ENCODE data around the gene TBL3. TPM values are rescaled to one million over a fixed set of nuclear protein-coding genes. Genes with fewer than 3 reads are reported as not detected.

The TBL3 gene
- polyA plus RNA-seq, 1 donor from 2014 or later: 21.4 TPM

DNA sequence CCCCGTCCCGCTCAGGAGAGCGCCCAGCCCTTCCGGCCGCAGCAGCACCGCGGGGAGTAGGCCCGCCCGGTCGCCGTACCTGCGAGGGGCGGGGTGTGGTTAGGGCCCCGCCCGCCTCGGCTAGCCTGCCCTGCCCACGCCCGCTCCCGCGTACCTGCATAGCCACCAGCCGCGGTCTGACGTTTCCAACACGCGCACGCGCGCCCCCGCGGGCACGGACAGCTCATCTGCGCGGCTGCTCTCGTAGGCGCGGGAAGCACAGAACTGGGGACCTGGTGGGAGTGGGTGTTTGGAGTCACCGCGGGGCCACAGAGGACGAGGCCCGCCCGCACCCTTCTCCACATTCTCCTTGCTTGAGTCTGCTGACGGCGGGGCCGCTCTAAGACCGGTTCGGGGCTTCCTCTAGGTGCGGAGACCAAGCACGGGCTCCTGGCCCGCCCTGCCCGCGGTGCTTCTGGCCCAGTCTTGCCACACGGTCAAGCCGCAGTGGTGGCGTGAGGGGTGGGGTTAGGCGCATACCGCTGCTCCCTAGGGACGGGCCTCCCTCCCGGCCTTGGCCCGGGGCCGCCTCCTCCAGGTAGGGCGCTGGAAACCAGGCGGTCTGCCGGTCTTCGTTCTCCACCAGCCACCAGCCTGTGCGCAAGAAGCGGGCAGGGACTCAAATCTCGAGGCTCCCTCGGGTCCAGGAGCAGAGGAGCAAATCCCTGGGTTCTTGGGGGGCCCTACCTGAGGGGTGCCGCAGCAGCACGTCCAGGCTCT lies 7.6 kb downstream of the TBL3 start:
- H3K9me2 ChIP-seq (ENCODE audit: insufficient read depth, low read length): no peaks in the 10 kb centered on the region
- H3K36me3 ChIP-seq (ENCODE audit: insufficient read depth, low read length): no peaks in the 10 kb centered on the region
- H4K20me1 ChIP-seq (ENCODE audit: insufficient read depth): no peaks in the 10 kb centered on the region
- H3K79me2 ChIP-seq (replicated peaks; ENCODE audit: insufficient read depth, low read length): no peaks in the 10 kb centered on the region
- TF ChIP-seq POLR2AphosphoS5 (IDR thresholded peaks at IDR 0.05): no peak
- TF ChIP-seq, protein P1, sequence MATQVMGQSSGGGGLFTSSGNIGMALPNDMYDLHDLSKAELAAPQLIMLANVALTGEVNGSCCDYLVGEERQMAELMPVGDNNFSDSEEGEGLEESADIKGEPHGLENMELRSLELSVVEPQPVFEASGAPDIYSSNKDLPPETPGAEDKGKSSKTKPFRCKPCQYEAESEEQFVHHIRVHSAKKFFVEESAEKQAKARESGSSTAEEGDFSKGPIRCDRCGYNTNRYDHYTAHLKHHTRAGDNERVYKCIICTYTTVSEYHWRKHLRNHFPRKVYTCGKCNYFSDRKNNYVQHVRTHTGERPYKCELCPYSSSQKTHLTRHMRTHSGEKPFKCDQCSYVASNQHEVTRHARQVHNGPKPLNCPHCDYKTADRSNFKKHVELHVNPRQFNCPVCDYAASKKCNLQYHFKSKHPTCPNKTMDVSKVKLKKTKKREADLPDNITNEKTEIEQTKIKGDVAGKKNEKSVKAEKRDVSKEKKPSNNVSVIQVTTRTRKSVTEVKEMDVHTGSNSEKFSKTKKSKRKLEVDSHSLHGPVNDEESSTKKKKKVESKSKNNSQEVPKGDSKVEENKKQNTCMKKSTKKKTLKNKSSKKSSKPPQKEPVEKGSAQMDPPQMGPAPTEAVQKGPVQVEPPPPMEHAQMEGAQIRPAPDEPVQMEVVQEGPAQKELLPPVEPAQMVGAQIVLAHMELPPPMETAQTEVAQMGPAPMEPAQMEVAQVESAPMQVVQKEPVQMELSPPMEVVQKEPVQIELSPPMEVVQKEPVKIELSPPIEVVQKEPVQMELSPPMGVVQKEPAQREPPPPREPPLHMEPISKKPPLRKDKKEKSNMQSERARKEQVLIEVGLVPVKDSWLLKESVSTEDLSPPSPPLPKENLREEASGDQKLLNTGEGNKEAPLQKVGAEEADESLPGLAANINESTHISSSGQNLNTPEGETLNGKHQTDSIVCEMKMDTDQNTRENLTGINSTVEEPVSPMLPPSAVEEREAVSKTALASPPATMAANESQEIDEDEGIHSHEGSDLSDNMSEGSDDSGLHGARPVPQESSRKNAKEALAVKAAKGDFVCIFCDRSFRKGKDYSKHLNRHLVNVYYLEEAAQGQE (IDR thresholded peaks at IDR 0.05; ENCODE audit: borderline replicate concordance): no peak
- TF ChIP-seq TAF1 (IDR thresholded peaks at IDR 0.05; ENCODE audit: low read depth): no peak
- no peak for TF ChIP-seq RAD21 (conservative IDR thresholded peaks at IDR 0.05)
- TF ChIP-seq MXI1 (conservative IDR thresholded peaks at IDR 0.05; ENCODE audit: poor library complexity, severe bottlenecking): no peak
- TF ChIP-seq EP300 (conservative IDR thresholded peaks at IDR 0.05; ENCODE audit: poor library complexity, severe bottlenecking): no peak
- TF ChIP-seq EZH2 (IDR thresholded peaks at IDR 0.05; ENCODE audit: borderline replicate concordance, insufficient read depth, low read length, poor library complexity, severe bottlenecking): no peak
- TF ChIP-seq, protein P2, sequence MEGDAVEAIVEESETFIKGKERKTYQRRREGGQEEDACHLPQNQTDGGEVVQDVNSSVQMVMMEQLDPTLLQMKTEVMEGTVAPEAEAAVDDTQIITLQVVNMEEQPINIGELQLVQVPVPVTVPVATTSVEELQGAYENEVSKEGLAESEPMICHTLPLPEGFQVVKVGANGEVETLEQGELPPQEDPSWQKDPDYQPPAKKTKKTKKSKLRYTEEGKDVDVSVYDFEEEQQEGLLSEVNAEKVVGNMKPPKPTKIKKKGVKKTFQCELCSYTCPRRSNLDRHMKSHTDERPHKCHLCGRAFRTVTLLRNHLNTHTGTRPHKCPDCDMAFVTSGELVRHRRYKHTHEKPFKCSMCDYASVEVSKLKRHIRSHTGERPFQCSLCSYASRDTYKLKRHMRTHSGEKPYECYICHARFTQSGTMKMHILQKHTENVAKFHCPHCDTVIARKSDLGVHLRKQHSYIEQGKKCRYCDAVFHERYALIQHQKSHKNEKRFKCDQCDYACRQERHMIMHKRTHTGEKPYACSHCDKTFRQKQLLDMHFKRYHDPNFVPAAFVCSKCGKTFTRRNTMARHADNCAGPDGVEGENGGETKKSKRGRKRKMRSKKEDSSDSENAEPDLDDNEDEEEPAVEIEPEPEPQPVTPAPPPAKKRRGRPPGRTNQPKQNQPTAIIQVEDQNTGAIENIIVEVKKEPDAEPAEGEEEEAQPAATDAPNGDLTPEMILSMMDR (IDR thresholded peaks at IDR 0.05; ENCODE audit: poor library complexity, severe bottlenecking): no peak
- TF ChIP-seq SMC3 (conservative IDR thresholded peaks at IDR 0.05; ENCODE audit: poor library complexity): no peak
- H2AFZ ChIP-seq (ENCODE audit: low read depth, low read length): no peak overlapping the region
- H3K9me3 ChIP-seq (ENCODE audit: low read length): no peaks in the 10 kb centered on the region
- peaks cover 29% of the 10 kb centered on the region for H3K27me3 ChIP-seq (ENCODE audit: insufficient read depth, low read depth, low read length)
- H3K27ac ChIP-seq (ENCODE audit: low read length): no peak overlapping the region
- H3K4me2 ChIP-seq (ENCODE audit: low read length): no peak overlapping the region
- no peak overlapping the region for H3K9ac ChIP-seq (ENCODE audit: low read length)
- no peaks in the 10 kb centered on the region for H3F3A ChIP-seq (ENCODE audit: insufficient read depth, low read length, poor library complexity, severe bottlenecking)
- no peak overlapping the region for H3K4me3 ChIP-seq (ENCODE audit: low read length)

DNA sequence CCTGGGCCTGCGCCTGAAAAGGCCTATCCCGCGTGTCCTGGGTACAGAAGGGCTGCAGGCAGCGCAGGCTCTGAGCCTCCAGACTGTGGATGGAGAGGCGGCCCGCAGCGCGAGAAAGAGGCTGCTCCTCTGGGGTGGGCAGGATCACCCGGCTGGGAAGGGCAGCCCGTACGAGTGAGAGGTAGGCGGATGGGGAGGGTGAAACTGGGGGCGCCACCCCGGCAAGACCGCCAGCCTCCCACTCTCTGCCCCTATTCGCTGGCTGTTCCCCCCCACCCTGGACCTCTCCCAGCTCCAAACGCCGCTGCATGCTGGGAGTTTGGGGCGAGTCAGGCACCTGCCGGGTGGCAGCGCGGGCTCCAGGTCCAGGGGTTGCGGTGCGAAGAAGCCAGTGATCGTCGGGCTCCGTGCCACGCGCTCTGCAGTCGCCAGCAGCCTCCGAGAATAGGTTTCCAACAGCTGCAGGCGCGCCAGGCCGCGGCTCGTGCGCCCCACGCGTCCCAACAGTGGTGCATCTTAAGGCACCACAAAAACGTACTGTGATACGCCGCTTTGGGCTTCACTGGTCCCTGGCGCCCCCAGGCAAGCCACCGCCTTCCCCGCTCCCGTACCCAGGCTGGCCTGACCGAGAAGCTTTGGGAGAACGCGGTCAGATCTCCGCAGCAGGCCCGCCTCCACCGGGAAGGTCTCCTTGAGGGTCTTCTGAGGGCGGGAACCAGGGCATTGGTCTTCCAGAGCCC lies 8.3 kb downstream of the TBL3 start:
- Histone ChIP-seq H3F3A (ENCODE audit: insufficient read depth, low read length, poor library complexity, severe bottlenecking) (no peaks in the 10 kb centered on the region), H3K9ac (ENCODE audit: low read length) (no peak overlapping the region), H3K27me3 (ENCODE audit: insufficient read depth, low read depth, low read length) (peaks cover 29% of the 10 kb centered on the region), H4K20me1 (ENCODE audit: insufficient read depth) (no peaks in the 10 kb centered on the region), H3K9me3 (ENCODE audit: low read length) (no peaks in the 10 kb centered on the region), H3K4me2 (ENCODE audit: low read length) (no peak overlapping the region), H2AFZ (ENCODE audit: low read depth, low read length) (no peak overlapping the region), H3K4me3 (ENCODE audit: low read length) (no peak overlapping the region), H3K36me3 (ENCODE audit: insufficient read depth, low read length) (no peaks in the 10 kb centered on the region), H3K79me2 (replicated peaks; ENCODE audit: insufficient read depth, low read length) (no peaks in the 10 kb centered on the region), H3K27ac (ENCODE audit: low read length) (no peak overlapping the region), H3K9me2 (ENCODE audit: insufficient read depth, low read length) (no peaks in the 10 kb centered on the region)
- TF ChIP-seq TAF1 (IDR thresholded peaks at IDR 0.05; ENCODE audit: low read depth) (no peak), RAD21 (conservative IDR thresholded peaks at IDR 0.05) (no peak), EP300 (conservative IDR thresholded peaks at IDR 0.05; ENCODE audit: poor library complexity, severe bottlenecking) (no peak), MXI1 (conservative IDR thresholded peaks at IDR 0.05; ENCODE audit: poor library complexity, severe bottlenecking) (no peak)

Measured in neural cell (in vitro differentiated cells).